Right hindlimb (tissue), 1 donor: ENCODE results near the gene PEX16.

Experiments used
- DNase-seq: peaks from one replicate; pipeline ENCODE4 v3.0.0-alpha.2; 2018

Gene PEX16

GRCh38 chr11:45872651-45873356 is 44.9 kb downstream of the PEX16 start:
- DNase-seq: peak; percentile 59

- no peak for DNase-seq
Measured at GRCh38 chr11:45871638-45872037, 46.0 kb downstream of the PEX16 start.

GRCh38 chr11:45870706-45871105 is 47.0 kb downstream of the PEX16 start:
- DNase-seq: no peak

GRCh38 chr11:45869551-45869950 is 48.1 kb downstream of the PEX16 start:
- DNase-seq: no peak

GRCh38 chr11:45864041-45864440 is 53.6 kb downstream of the PEX16 start:
- no peak for DNase-seq

DNA sequence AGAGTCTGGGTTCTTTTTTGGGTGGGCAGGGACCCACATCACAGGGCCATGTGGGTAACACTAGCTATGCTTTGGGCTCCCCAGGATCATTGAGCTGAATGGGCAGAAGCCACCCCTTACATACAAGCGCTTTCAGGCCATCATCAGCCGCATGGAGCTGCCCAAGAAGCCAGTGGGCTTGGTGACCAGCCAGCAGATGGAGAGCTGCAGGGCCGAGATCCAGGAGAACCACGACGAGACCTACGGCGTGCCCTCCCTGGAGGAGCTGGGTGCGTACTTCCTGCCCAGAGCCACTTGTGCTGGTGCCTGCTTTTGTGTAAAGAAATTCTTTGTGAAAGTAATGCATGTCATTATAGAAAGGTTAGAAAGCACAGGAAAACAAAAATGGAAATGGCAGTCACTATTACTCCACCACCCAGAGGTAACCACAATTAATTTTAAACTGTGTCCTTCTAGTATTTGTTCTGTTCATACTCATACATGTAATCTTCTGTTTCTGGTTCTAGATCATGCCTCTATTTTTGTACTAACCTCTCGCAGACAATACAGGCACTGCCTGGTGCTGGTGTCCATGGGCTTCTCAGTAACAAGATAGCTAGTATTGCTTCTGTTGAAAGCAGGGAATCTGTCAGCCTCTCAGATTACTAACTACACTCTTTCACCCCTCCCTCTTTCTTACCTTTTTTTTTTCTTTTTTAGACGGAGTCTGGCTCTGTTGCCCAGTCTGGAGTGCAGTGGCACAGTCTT is 56.7 kb downstream of the PEX16 start:
- DNase-seq: no peak

DNA sequence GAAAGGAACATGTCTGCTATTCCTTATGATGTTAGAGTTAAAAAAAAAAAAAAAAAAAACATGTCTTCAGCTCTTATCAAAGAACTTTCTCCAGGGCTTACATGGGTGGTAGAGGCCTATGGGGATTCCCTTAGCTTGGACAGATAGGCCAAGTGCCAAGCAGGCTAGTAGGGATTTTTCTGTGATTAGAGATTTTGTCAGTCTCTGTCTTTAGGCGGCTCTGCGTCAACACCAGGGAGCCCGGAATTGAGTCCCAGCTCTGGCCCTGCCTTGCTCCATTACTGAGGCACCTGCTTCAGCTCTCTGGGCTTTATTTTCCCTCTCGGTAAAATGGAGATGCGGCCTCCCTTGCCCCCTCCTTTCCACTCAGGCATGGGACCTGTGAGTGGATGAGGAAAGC is 57.3 kb downstream of the PEX16 start:
- no peak for DNase-seq
